ENCODE data around the gene RAD1. TPM values are rescaled to one million over a fixed set of nuclear protein-coding genes. Genes with fewer than 3 reads are reported as not detected.
A peak's percentile ranks its signal among the peaks of the same experiment; 100 is the strongest.

Gene RAD1
- total RNA-seq, 4 donors from 2014 or later: 7.8 to 21.2 (median 18.1) TPM

- no peak for ATAC-seq
- in situ Hi-C loops (cut with MboI; ENCODE audit: low sequenced_read_pairs in 4 of 4): loop anchor here in 2 of 4 donors (10.0 to 25.0 kb wide), 3 partner anchors 1227 to 1491 kb away; partner anchors contain the start of genes TARS1 (in 2 of the 2), LMBRD2 (in 1 of the 2) and SKP2 (in 1 of the 2)
Observed at GRCh38 chr5:34928267-34928666, 13.0 kb upstream of the RAD1 start.

GRCh38 chr5:34927785-34928184, 12.5 kb upstream of the RAD1 start:
- Histone ChIP-seq H3K27ac (no peak overlapping the region), H3K4me3 (no peak overlapping the region), H3K9me3 (no peaks in the 10 kb centered on the region), H3K27me3 (no peaks in the 10 kb centered on the region), H3K36me3 (peaks cover 0 to 36% of the 10 kb centered on the region in 2 donors), H3K4me1 (peaks cover 11 to 19% of the 10 kb centered on the region in 2 donors)
- ATAC-seq: no peak
- in situ Hi-C loops (cut with MboI; ENCODE audit: low sequenced_read_pairs in 4 of 4): loop anchor here in 2 of 4 donors (10.0 to 25.0 kb wide), 3 partner anchors 1227 to 1490 kb away; partner anchors contain the start of genes TARS1 (in 2 of the 2), LMBRD2 (in 1 of the 2) and SKP2 (in 1 of the 2)
- no peak for TF ChIP-seq CTCF (IDR thresholded peaks at IDR 0.05 in 4 of 5, conservative IDR thresholded peaks at IDR 0.05 in 1 of 5)
- TF ChIP-seq POLR2A (IDR thresholded peaks at IDR 0.05): no peak
- intact Hi-C loops (cut with DNase I; ENCODE audit: low total_unique reads): loop anchor here (5.0 to 10.0 kb wide), 2 partner anchors 273 to 1485 kb away; partner anchors contain the start of genes RAI14 and TARS1
- DNase-seq: no peak

More at GRCh38 chr5:34928267-34928666, 13.0 kb upstream of the RAD1 start:
- no peak for DNase-seq
- H3K9me3 ChIP-seq: no peaks in the 10 kb centered on the region
- no peak for TF ChIP-seq POLR2A (IDR thresholded peaks at IDR 0.05)
- no peak for TF ChIP-seq CTCF (IDR thresholded peaks at IDR 0.05 in 4 of 5, conservative IDR thresholded peaks at IDR 0.05 in 1 of 5)
- no peak overlapping the region for H3K4me3 ChIP-seq
- peak overlapping the region in 2 of 4 donors; percentile 77 to 87 for H3K27ac ChIP-seq
- intact Hi-C loops (cut with DNase I; ENCODE audit: low total_unique reads): loop anchor here (5.0 to 10.0 kb wide), 2 partner anchors 273 to 1486 kb away; partner anchors contain the start of genes RAI14 and TARS1
- peaks cover 0 to 32% of the 10 kb centered on the region in 2 donors for H3K36me3 ChIP-seq
- H3K27me3 ChIP-seq: no peaks in the 10 kb centered on the region
- H3K4me1 ChIP-seq: peaks cover 11 to 19% of the 10 kb centered on the region in 2 donors

GRCh38 chr5:34926318-34926888, 11.1 kb upstream of the RAD1 start:
- H3K36me3 ChIP-seq: peaks cover 0 to 49% of the 10 kb centered on the region in 2 donors
- DNase-seq: no peak
- H3K4me1 ChIP-seq: peaks cover 11 to 17% of the 10 kb centered on the region in 2 donors
- no peak for ATAC-seq
- no peak overlapping the region for H3K4me3 ChIP-seq
- intact Hi-C loops (cut with DNase I; ENCODE audit: low total_unique reads): loop anchor here (5.0 to 10.0 kb wide), 2 partner anchors 272 to 1484 kb away; partner anchors contain the start of genes RAI14 and TARS1
- no peaks in the 10 kb centered on the region for H3K9me3 ChIP-seq
- in situ Hi-C loops (cut with MboI; ENCODE audit: low sequenced_read_pairs in 4 of 4): loop anchor here in 2 of 4 donors (10.0 to 25.0 kb wide), 3 partner anchors 1228 to 1489 kb away; partner anchors contain the start of genes TARS1 (in 2 of the 2), LMBRD2 (in 1 of the 2) and SKP2 (in 1 of the 2)
- no peaks in the 10 kb centered on the region for H3K27me3 ChIP-seq
- TF ChIP-seq POLR2A (IDR thresholded peaks at IDR 0.05) (no peak), CTCF (IDR thresholded peaks at IDR 0.05 in 4 of 5, conservative IDR thresholded peaks at IDR 0.05 in 1 of 5) (no peak)
- peak overlapping the region in 1 of 4 donors; percentile 7 for H3K27ac ChIP-seq

- peak overlapping the region; percentile 32 to 70 (median 39) for H3K27ac ChIP-seq
- peaks cover 0 to 69% of the 10 kb centered on the region in 2 donors for H3K36me3 ChIP-seq
- in situ Hi-C loops (cut with MboI; ENCODE audit: low sequenced_read_pairs in 4 of 4): loop anchor here in 2 of 4 donors (10.0 to 25.0 kb wide), 3 partner anchors 912 to 1480 kb away; partner anchors contain the start of genes AMACR (in 2 of the 2), LMBRD2 (in 1 of the 2), SKP2 (in 1 of the 2) and TARS1 (in 1 of the 2)
Observed at GRCh38 chr5:34924462-34924765, 9.1 kb upstream of the RAD1 start.

More at GRCh38 chr5:34924462-34924765, 9.1 kb upstream of the RAD1 start:
- Histone ChIP-seq H3K4me1 (peaks cover 0 to 7% of the 10 kb centered on the region in 2 donors), H3K9me3 (no peaks in the 10 kb centered on the region), H3K27me3 (no peaks in the 10 kb centered on the region), H3K4me3 (no peak overlapping the region)
- intact Hi-C loops (cut with DNase I; ENCODE audit: low total_unique reads): loop anchor here (10.0 kb wide), 1 partner anchor 270 kb away; the partner anchor contains the start of gene RAI14
- ATAC-seq (no peak), DNase-seq (no peak)
- TF ChIP-seq CTCF (IDR thresholded peaks at IDR 0.05 in 4 of 5, conservative IDR thresholded peaks at IDR 0.05 in 1 of 5) (no peak), POLR2A (IDR thresholded peaks at IDR 0.05) (no peak)

Data from gastrocnemius medialis (tissue), 4 donors.